HCT116 (cell line): Measurements from ENCODE around the gene NOP53. TPM values are rescaled to one million over a fixed set of nuclear protein-coding genes. Genes with fewer than 3 reads are reported as not detected.

Source experiments
- ATAC-seq: fragments of 200-7000 bp; cut with Tn5 transposase; 2 replicates; pipeline ENCODE4 v1.9.1; 2020; ENCODE audit warnings: mild to moderate bottlenecking, moderate library complexity
- BruUV-seq: library from RNA; stranded (reverse); fragments of 400-500 nt; replicated peaks from 2 replicates; lab custom pipeline; 2021; lab: Mats Ljungman, UMichigan
- CTCF ChIA-PET: fragments of 300-600 bp; sonication (Branson Sonifier 250); formaldehyde crosslinking; loops from one replicate; lab custom pipeline; 2021; ENCODE audit warnings: antibody characterized with exemption; lab: Charles Lee
- POLR2A ChIA-PET: fragments of 300-600, 350-600 bp; sonication (Branson Sonifier 250); formaldehyde crosslinking; loops from one replicate; lab custom pipeline; 2021; ENCODE audit warnings: antibody characterized with exemption; lab: Charles Lee
- RAD21 ChIA-PET, 2 experiments: fragments of 300-600 bp; sonication (Branson Sonifier 250); formaldehyde crosslinking; loops; one replicate each; lab custom pipeline; 2023; ENCODE audit warnings: low total read pairs in 2 of 2; ENCODE audit not compliant: uncharacterized antibody in 2 of 2, unreplicated experiment in 2 of 2, low non-redundant PET in 1 of 2; lab: Charles Lee
- DNase-seq: peaks from one replicate; pipeline ENCODE4 v3.0.0-alpha.2; 2010; ENCODE audit warnings: low read depth, low spot score
- H2AFZ ChIP-seq: fragments of 200-600 bp; shearing (Covaris generic), sonication (generic); 2 replicates; pipeline ENCODE4 v1.6.1; 2017; ENCODE audit warnings: low read depth, mixed run types, mixed read lengths, antibody characterized with exemption, low read length; ENCODE audit not compliant: poor library complexity, severe bottlenecking
- H3K27ac ChIP-seq: 2 replicates; pipeline ENCODE4 v1.5.1; 2012; ENCODE audit warnings: low read depth, low read length
- H3K27me3 ChIP-seq: fragments of 200-600 bp; sonication (generic); 2 replicates; pipeline ENCODE4 v1.6.1; 2016; ENCODE audit warnings: mixed run types, low read length, mixed read lengths; ENCODE audit not compliant: insufficient read depth
- H3K36me3 ChIP-seq, 2 experiments: fragments of 200-500 bp in 1 of 2; fragments of 200-600 bp in 1 of 2; sonication (Bioruptor generic) in 1 of 2; sonication (generic) in 1 of 2; 2 replicates each; pipeline versions ENCODE4 v1.5.1 to v1.6.1; 2014 to 2016; ENCODE audit warnings: low read length in 2 of 2, inconsistent platforms in 1 of 2, mixed read lengths in 1 of 2, mixed run types in 1 of 2; ENCODE audit not compliant: insufficient read depth in 2 of 2, control insufficient read depth in 1 of 2
- H3K4me1 ChIP-seq, 2 experiments: fragments of 200-600 bp in 1 of 2; sonication (generic) in 1 of 2; 2 replicates each; pipeline versions ENCODE4 v1.5.1 to v1.6.1; 2012 to 2017; ENCODE audit warnings: low read length in 2 of 2, inconsistent platforms in 1 of 2, mild to moderate bottlenecking in 1 of 2, mixed read lengths in 1 of 2, mixed run types in 1 of 2, moderate library complexity in 1 of 2; ENCODE audit not compliant: insufficient read depth in 2 of 2, control insufficient read depth in 1 of 2
- H3K4me2 ChIP-seq: fragments of 200-600 bp; sonication (generic); 2 replicates; pipeline ENCODE4 v1.6.1; 2017; ENCODE audit warnings: mixed run types, low read length, mixed read lengths
- H3K4me3 ChIP-seq, 2 experiments: fragments of 200-600 bp in 1 of 2; sonication (generic) in 1 of 2; replicated peaks in 1 of 2; 2 replicates each; pipeline ENCODE4 v1.5.1; 2011 to 2016; ENCODE audit warnings: low read length in 2 of 2, control low read depth in 1 of 2, low read depth in 1 of 2, mild to moderate bottlenecking in 1 of 2, mixed read lengths in 1 of 2, mixed run types in 1 of 2
- H3K79me2 ChIP-seq: fragments of 200-600 bp; sonication (generic); 2 replicates; pipeline ENCODE4 v1.6.1; 2017; ENCODE audit warnings: mild to moderate bottlenecking, mixed run types, low read length, moderate library complexity, mixed read lengths; ENCODE audit not compliant: insufficient read depth
- H3K9ac ChIP-seq: fragments of 200-600 bp; sonication (generic); 2 replicates; pipeline ENCODE4 v1.6.1; 2016; ENCODE audit warnings: low read length, mixed read lengths
- H3K9me2 ChIP-seq: fragments of 200-600 bp; sonication (generic), shearing (Covaris generic); 2 replicates; pipeline ENCODE4 v1.6.1; 2017; ENCODE audit warnings: mixed run types, mild to moderate bottlenecking, moderate library complexity; ENCODE audit not compliant: insufficient read depth
- H3K9me3 ChIP-seq, 2 experiments: fragments of 200-500 bp in 1 of 2; fragments of 200-600 bp in 1 of 2; sonication (Bioruptor generic) in 1 of 2; sonication (generic) in 1 of 2; 2 replicates each; pipeline ENCODE4 v1.6.1; 2014 to 2017; ENCODE audit warnings: low read length in 2 of 2, mixed read lengths in 2 of 2, inconsistent platforms in 1 of 2, low read depth in 1 of 2, mild to moderate bottlenecking in 1 of 2, mixed run types in 1 of 2, moderate library complexity in 1 of 2; ENCODE audit not compliant: control insufficient read depth in 1 of 2, insufficient read depth in 1 of 2
- H4K20me1 ChIP-seq: fragments of 200-600 bp; sonication (generic), shearing (Covaris generic); 2 replicates; pipeline ENCODE4 v1.6.1; 2017; ENCODE audit warnings: mixed run types, mild to moderate bottlenecking, moderate library complexity; ENCODE audit not compliant: insufficient read depth
- CBX3 ChIP-seq: IDR thresholded peaks from 2 replicates; pipeline ENCODE4 v1.6.1; 2012; ENCODE audit warnings: low read depth
- CTCF ChIP-seq, 3 experiments: fragments of 200-600 bp in 1 of 3; sonication (generic) in 1 of 3; IDR thresholded peaks in 2 of 3; conservative IDR thresholded peaks in 1 of 3; 2 replicates each; pipeline ENCODE4 v1.5.1; 2012 to 2017; ENCODE audit warnings: low read depth in 2 of 3, low read length in 2 of 3, antibody characterized with exemption in 1 of 3, borderline replicate concordance in 1 of 3, control low read depth in 1 of 3, mild to moderate bottlenecking in 1 of 3, mixed read lengths in 1 of 3, mixed run types in 1 of 3, moderate library complexity in 1 of 3; ENCODE audit not compliant: insufficient read depth in 1 of 3
- EGR1 ChIP-seq: IDR thresholded peaks from 2 replicates; pipeline ENCODE4 v1.6.1; 2012; ENCODE audit warnings: low read depth
- ELF1 ChIP-seq: IDR thresholded peaks from 2 replicates; pipeline ENCODE4 v1.6.1; 2012; ENCODE audit warnings: low read depth, borderline replicate concordance
- EZH2 ChIP-seq: fragments of 200-600 bp; sonication (generic); IDR thresholded peaks from 2 replicates; pipeline ENCODE4 v1.6.1; 2017; ENCODE audit warnings: antibody characterized with exemption, mixed run types
- FOSL1 ChIP-seq: IDR thresholded peaks from 2 replicates; pipeline ENCODE4 v1.6.1; 2012; ENCODE audit warnings: low read depth
- JUND ChIP-seq: IDR thresholded peaks from 2 replicates; pipeline ENCODE4 v1.6.1; 2012
- POLR2A ChIP-seq: IDR thresholded peaks from 2 replicates; pipeline ENCODE4 v1.7.0; 2011; ENCODE audit warnings: borderline replicate concordance; ENCODE audit not compliant: insufficient read depth, insufficient read length; ENCODE audit errors: extremely low read depth
- POLR2AphosphoS5 ChIP-seq: IDR thresholded peaks from 2 replicates; pipeline ENCODE4 v1.6.1; 2011; ENCODE audit warnings: mild to moderate bottlenecking, low read depth, low read length, moderate library complexity
- REST ChIP-seq: IDR thresholded peaks from 2 replicates; pipeline ENCODE4 v1.6.1; 2012; ENCODE audit warnings: low read depth
- SIN3A ChIP-seq: IDR thresholded peaks from 2 replicates; pipeline ENCODE4 v1.6.1; 2012; ENCODE audit warnings: low read depth
- SP1 ChIP-seq: IDR thresholded peaks from 2 replicates; pipeline ENCODE4 v1.6.1; 2012; ENCODE audit warnings: low read depth
- SRF ChIP-seq: IDR thresholded peaks from 2 replicates; pipeline ENCODE4 v1.6.1; 2012; ENCODE audit warnings: low read depth
- TCF7L2 ChIP-seq: IDR thresholded peaks from 2 replicates; pipeline ENCODE4 v1.7.0; 2011; ENCODE audit warnings: borderline replicate concordance, inconsistent platforms; ENCODE audit not compliant: insufficient read depth, insufficient read length; ENCODE audit errors: extremely low read depth
- YY1 ChIP-seq: IDR thresholded peaks from 2 replicates; pipeline ENCODE4 v1.6.1; 2011; ENCODE audit warnings: low read length, low read depth, moderate library complexity, mild to moderate bottlenecking; ENCODE audit not compliant: insufficient replicate concordance; ENCODE audit errors: extremely low read depth
- ZBTB33 ChIP-seq: IDR thresholded peaks from 2 replicates; pipeline ENCODE4 v1.6.1; 2011; ENCODE audit warnings: mild to moderate bottlenecking, low read length, moderate library complexity; ENCODE audit not compliant: insufficient replicate concordance; ENCODE audit errors: extremely low read depth
- ZFX ChIP-seq: fragments of 450-650 bp; IDR thresholded peaks from 2 replicates; pipeline ENCODE4 v1.6.1; 2017
- ZNF274 ChIP-seq: fragments of 200-500 bp; sonication (Bioruptor generic); IDR thresholded peaks from 2 replicates; pipeline ENCODE4 v1.6.1; 2014; ENCODE audit warnings: mild to moderate bottlenecking, low read depth, low read length, inconsistent platforms
- intact Hi-C: fragments of 100-400 bp; cut with micrococcal nuclease; formaldehyde crosslinking; loops from 2 replicates; pipeline ENCODE4 v1.10.0; 2022
- total RNA-seq: library from RNA; stranded (reverse); gene quantifications from one replicate; pipeline ENCODE4 v1.2.1, GENCODE V29; 2021; ENCODE audit not compliant: unreplicated experiment

NOP53 gene
- total RNA-seq, 1 experiment from 2014 or later, result 322 TPM

GRCh38 chr19:47707135-47707925 is 38.0 kb upstream of the NOP53 start:
- DNase-seq (peak; percentile 81), ATAC-seq (peak; percentile 98)
- POLR2A ChIA-PET, result interaction anchor here (0.9 to 1.2 kb wide), 2 partner anchors 37 to 271 kb away, joined by 3 read pairs; no protein-coding TSS in a partner anchor
- intact Hi-C loops, result loop anchor here (1.0 kb wide), 1 partner anchor 271 kb away; no protein-coding TSS in a partner anchor
- H3K4me2 ChIP-seq, result peak overlapping the region; percentile 71
- peak overlapping the region; percentile 80 for H2AFZ ChIP-seq
- H3K9ac ChIP-seq, result peak overlapping the region; percentile 25; the same call in 1 of the 2 replicates
- CTCF ChIA-PET, result interaction anchor here (0.6 to 3.2 kb wide), 17 partner anchors 10 to 451 kb away, joined by 3 to 68 read pairs (median 5); partner anchors contain the start of genes DHX34, KPTN and NOP53
- no TSS peak for BruUV-seq
- no peaks in the 10 kb centered on the region for H3K9me3 ChIP-seq
- no peak overlapping the region; the same call in 1 of the 2 replicates for H3K27ac ChIP-seq
- H3K79me2 ChIP-seq, result no peaks in the 10 kb centered on the region
- no peaks in the 10 kb centered on the region for H4K20me1 ChIP-seq
- H3K4me3 ChIP-seq, result peak overlapping the region; percentile 24 to 35
- peaks cover 0 to 7% of the 10 kb centered on the region in 2 experiments; a peak in 2 of 4 replicates for H3K36me3 ChIP-seq
- H3K4me1 ChIP-seq, result peaks cover 0 to 11% of the 10 kb centered on the region in 2 experiments; a peak in 2 of 4 replicates
- H3K27me3 ChIP-seq, result no peaks in the 10 kb centered on the region
- H3K9me2 ChIP-seq, result no peaks in the 10 kb centered on the region
- RAD21 ChIA-PET, result interaction anchor here (0.9 to 2.3 kb wide), 6 partner anchors 9 to 271 kb away, joined by 3 to 15 read pairs (median 5); no protein-coding TSS in a partner anchor
- TF ChIP-seq SP1 (no peak), SIN3A (no peak), EZH2 (no peak), ZBTB33 (no peak), YY1 (peak; percentile 71), ZNF274 (no peak), SRF (no peak), REST (no peak), POLR2AphosphoS5 (peak; percentile 11; the same call in 1 of the 2 replicates), CTCF (IDR thresholded peaks at IDR 0.05 in 2 of 3, conservative IDR thresholded peaks at IDR 0.05 in 1 of 3; ENCODE audit: borderline replicate concordance in 1 of 3, insufficient read depth in 1 of 3, low read depth in 2 of 3, low read length in 2 of 3) (peak; percentile 86 to 93 (median 92)), ELF1 (no peak), ZFX (no peak), EGR1 (no peak), POLR2A (no peak), CBX3 (peak; percentile 90), TCF7L2 (no peak), FOSL1 (no peak), JUND (no peak)
